COLO668 (cell line): ENCODE results near the gene CTSW.
A peak's percentile ranks its signal among the peaks of the same experiment; 100 is the strongest.

Experiments used
- DNase-seq: peaks from one replicate; lab custom pipeline; 2025; ENCODE audit not compliant: unreplicated experiment; lab: John Stamatoyannopoulos, UW

Gene CTSW

GRCh38 chr11:65866509-65867283 is 12.9 kb upstream of the CTSW start:
- no peak for DNase-seq

GRCh38 chr11:65867284-65868071 is 12.2 kb upstream of the CTSW start:
- no peak for DNase-seq

- DNase-seq = peak; percentile 13
These were observed 11.5 kb upstream of the CTSW start for GRCh38 chr11:65868076-65868667.

- no peak for DNase-seq
These were observed 10.7 kb upstream of the CTSW start for GRCh38 chr11:65868907-65869306.

- DNase-seq = peak; percentile 21
These were observed 9.9 kb upstream of the CTSW start for GRCh38 chr11:65869643-65870306.

GRCh38 chr11:65870307-65870658 is 9.4 kb upstream of the CTSW start:
- DNase-seq = peak; percentile 44

- peak; percentile 78 for DNase-seq
These were observed 8.6 kb upstream of the CTSW start for GRCh38 chr11:65870706-65871681.

GRCh38 chr11:65871811-65872548 is 7.7 kb upstream of the CTSW start:
- no peak for DNase-seq

GRCh38 chr11:65872586-65873317 is 6.9 kb upstream of the CTSW start, which contains the start of gene EFEMP2:
EFEMP2 (minus strand) TSS chr11:65872800; CDS start chr11:65872354, 446 bp downstream.
- peak; percentile 12 for DNase-seq

- peak; percentile 96 for DNase-seq
These were observed 6.1 kb upstream of the CTSW start for GRCh38 chr11:65873318-65874156.

- no peak for DNase-seq
These were observed 390 bp downstream of the CTSW start for GRCh38 chr11:65880027-65880426.

- no peak for DNase-seq
These were observed 1.3 kb downstream of the CTSW start for GRCh38 chr11:65880844-65881421.

- DNase-seq = no peak
These were observed 2.8 kb downstream of the CTSW start for GRCh38 chr11:65882120-65883057.

GRCh38 chr11:65883058-65883761 is 3.6 kb downstream of the CTSW start:
- no peak for DNase-seq

- no peak for DNase-seq
These were observed 4.4 kb downstream of the CTSW start for GRCh38 chr11:65883786-65884715.
